Measurements from ENCODE around the gene SEC22A.

The SEC22A gene

GRCh38 chr3:123158899-123159390 lies 42.8 kb upstream of the SEC22A start:
- DNase-seq (ENCODE audit: insufficient read length): no peak
- TF ChIP-seq TAF1 (IDR thresholded peaks at IDR 0.05; ENCODE audit: borderline replicate concordance, low read depth, low read length) (no peak), POLR2A (IDR thresholded peaks at IDR 0.05; ENCODE audit: low read depth, low read length) (no peak), POLR2AphosphoS5 (IDR thresholded peaks at IDR 0.05; ENCODE audit: low read depth, low read length) (no peak)
- no peak for FAIRE-seq

DNA sequence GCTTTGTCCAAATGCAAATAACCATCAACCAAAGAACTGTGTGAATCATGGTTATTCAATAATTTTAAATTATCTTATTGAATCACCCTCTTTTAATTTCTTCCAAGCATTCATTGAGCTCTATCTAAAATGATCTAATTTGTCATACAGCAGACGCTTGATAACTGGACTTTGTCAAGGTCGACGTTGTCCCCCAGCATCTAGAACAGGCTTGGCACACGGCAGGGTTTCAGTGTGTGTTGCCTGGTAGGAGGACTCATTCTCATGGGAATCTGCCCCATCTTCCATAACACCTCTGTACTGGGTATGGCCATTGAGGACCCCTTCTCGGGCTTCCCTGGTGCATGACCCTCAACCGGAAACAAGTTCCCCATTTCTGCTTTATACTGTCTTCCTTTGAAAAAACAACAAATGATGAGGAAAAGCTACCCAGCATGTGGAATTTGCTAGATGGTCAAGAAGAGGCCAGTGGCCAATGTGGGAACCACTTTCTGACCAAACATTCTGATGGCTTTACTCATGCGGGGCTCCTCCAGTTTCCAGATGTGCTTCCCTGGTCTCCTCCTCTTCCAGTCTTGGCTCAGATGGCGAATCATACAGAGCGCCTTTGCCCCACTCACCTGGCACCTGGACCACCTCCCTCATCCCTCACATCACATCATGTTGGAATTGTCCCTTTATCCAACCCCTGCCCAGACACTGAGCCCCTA lies 41.7 kb upstream of the SEC22A start:
- FAIRE-seq (no peak), DNase-seq (ENCODE audit: insufficient read length) (no peak)
- TF ChIP-seq TAF1 (IDR thresholded peaks at IDR 0.05; ENCODE audit: borderline replicate concordance, low read depth, low read length): no peak
- TF ChIP-seq POLR2AphosphoS5 (IDR thresholded peaks at IDR 0.05; ENCODE audit: low read depth, low read length): no peak
- no peak for TF ChIP-seq POLR2A (IDR thresholded peaks at IDR 0.05; ENCODE audit: low read depth, low read length)

GRCh38 chr3:123161167-123161566 lies 40.6 kb upstream of the SEC22A start:
- FAIRE-seq: no peak
- TF ChIP-seq POLR2AphosphoS5 (IDR thresholded peaks at IDR 0.05; ENCODE audit: low read depth, low read length) (no peak), TAF1 (IDR thresholded peaks at IDR 0.05; ENCODE audit: borderline replicate concordance, low read depth, low read length) (no peak), POLR2A (IDR thresholded peaks at IDR 0.05; ENCODE audit: low read depth, low read length) (no peak)
- DNase-seq (ENCODE audit: insufficient read length): no peak

DNA sequence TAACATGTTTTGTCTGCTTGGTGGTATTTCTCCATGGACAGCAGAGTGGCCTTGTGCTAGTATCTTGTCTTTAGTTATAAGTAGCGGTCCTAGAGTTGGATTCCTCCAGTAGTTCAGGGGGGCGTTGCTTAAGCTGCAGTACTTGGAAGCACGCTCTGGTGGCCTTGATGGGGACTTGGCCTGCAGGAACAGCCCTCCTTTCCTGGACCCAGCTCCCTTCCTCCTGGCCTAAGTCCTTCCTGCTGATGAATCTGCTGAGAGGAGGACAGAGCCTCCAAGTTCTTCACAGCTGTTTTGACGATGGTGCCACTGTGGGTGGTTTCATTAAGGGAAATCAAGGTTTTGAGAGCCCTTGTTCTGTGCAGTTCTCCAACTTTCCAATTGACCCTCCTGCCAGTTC lies 38.6 kb upstream of the SEC22A start:
- FAIRE-seq (no peak), DNase-seq (ENCODE audit: insufficient read length) (no peak)
- TF ChIP-seq POLR2AphosphoS5 (IDR thresholded peaks at IDR 0.05; ENCODE audit: low read depth, low read length): no peak

GRCh38 chr3:123165163-123165562 lies 36.6 kb upstream of the SEC22A start:
- FAIRE-seq (no peak), DNase-seq (ENCODE audit: insufficient read length) (no peak)
- TF ChIP-seq POLR2A (IDR thresholded peaks at IDR 0.05; ENCODE audit: low read depth, low read length) (no peak), TAF1 (IDR thresholded peaks at IDR 0.05; ENCODE audit: borderline replicate concordance, low read depth, low read length) (no peak), POLR2AphosphoS5 (IDR thresholded peaks at IDR 0.05; ENCODE audit: low read depth, low read length) (no peak)

- TF ChIP-seq POLR2AphosphoS5 (IDR thresholded peaks at IDR 0.05; ENCODE audit: low read depth, low read length) (no peak), POLR2A (IDR thresholded peaks at IDR 0.05; ENCODE audit: low read depth, low read length) (no peak), TAF1 (IDR thresholded peaks at IDR 0.05; ENCODE audit: borderline replicate concordance, low read depth, low read length) (no peak)
- FAIRE-seq (no peak), DNase-seq (ENCODE audit: insufficient read length) (no peak)
These were observed 34.1 kb upstream of the SEC22A start for GRCh38 chr3:123167686-123168085.

- DNase-seq (ENCODE audit: insufficient read length) (no peak), FAIRE-seq (no peak)
- TF ChIP-seq TAF1 (IDR thresholded peaks at IDR 0.05; ENCODE audit: borderline replicate concordance, low read depth, low read length) (no peak), POLR2A (IDR thresholded peaks at IDR 0.05; ENCODE audit: low read depth, low read length) (no peak), POLR2AphosphoS5 (IDR thresholded peaks at IDR 0.05; ENCODE audit: low read depth, low read length) (no peak)
These were observed 33.6 kb upstream of the SEC22A start for GRCh38 chr3:123168122-123168521.

DNA sequence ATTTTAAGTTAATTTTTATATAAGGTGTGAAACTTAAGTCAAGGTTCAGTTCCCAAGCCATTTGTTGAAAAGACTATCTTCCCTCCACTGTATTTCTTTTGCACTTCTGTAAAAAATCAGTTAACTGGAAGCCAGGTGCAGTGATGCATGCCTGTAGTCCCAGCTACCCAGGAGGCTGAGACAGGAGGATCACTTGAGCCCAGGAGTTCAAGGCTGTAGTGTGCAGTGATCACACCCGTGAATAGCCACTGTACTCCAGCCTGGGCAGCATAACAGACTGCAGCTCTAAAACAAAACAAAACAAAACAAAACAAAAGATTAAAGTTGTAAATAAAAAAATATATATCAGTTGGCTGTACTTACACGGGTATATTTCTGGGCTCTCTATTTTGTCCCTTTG lies 33.1 kb upstream of the SEC22A start:
- no peak for FAIRE-seq

GRCh38 chr3:123169492-123169929 lies 32.2 kb upstream of the SEC22A start:
- no peak for DNase-seq (ENCODE audit: insufficient read length)
- no peak for TF ChIP-seq TAF1 (IDR thresholded peaks at IDR 0.05; ENCODE audit: borderline replicate concordance, low read depth, low read length)
- TF ChIP-seq POLR2AphosphoS5 (IDR thresholded peaks at IDR 0.05; ENCODE audit: low read depth, low read length): no peak
- TF ChIP-seq POLR2A (IDR thresholded peaks at IDR 0.05; ENCODE audit: low read depth, low read length): no peak
- no peak for FAIRE-seq

More for the DNA sequence above, 33.1 kb upstream of the SEC22A start:
- no peak for TF ChIP-seq TAF1 (IDR thresholded peaks at IDR 0.05; ENCODE audit: borderline replicate concordance, low read depth, low read length)
- TF ChIP-seq POLR2AphosphoS5 (IDR thresholded peaks at IDR 0.05; ENCODE audit: low read depth, low read length): no peak
- no peak for TF ChIP-seq POLR2A (IDR thresholded peaks at IDR 0.05; ENCODE audit: low read depth, low read length)
- no peak for DNase-seq (ENCODE audit: insufficient read length)

GRCh38 chr3:123169930-123170329 lies 31.8 kb upstream of the SEC22A start:
- DNase-seq (ENCODE audit: insufficient read length): no peak
- no peak for FAIRE-seq
- TF ChIP-seq TAF1 (IDR thresholded peaks at IDR 0.05; ENCODE audit: borderline replicate concordance, low read depth, low read length): no peak
- no peak for TF ChIP-seq POLR2A (IDR thresholded peaks at IDR 0.05; ENCODE audit: low read depth, low read length)
- no peak for TF ChIP-seq POLR2AphosphoS5 (IDR thresholded peaks at IDR 0.05; ENCODE audit: low read depth, low read length)

GRCh38 chr3:123180791-123181190 lies 21.0 kb upstream of the SEC22A start:
- no peak for DNase-seq (ENCODE audit: insufficient read length)
- no peak for TF ChIP-seq POLR2A (IDR thresholded peaks at IDR 0.05; ENCODE audit: low read depth, low read length)
- no peak for TF ChIP-seq TAF1 (IDR thresholded peaks at IDR 0.05; ENCODE audit: borderline replicate concordance, low read depth, low read length)
- TF ChIP-seq POLR2AphosphoS5 (IDR thresholded peaks at IDR 0.05; ENCODE audit: low read depth, low read length): no peak
- no peak for FAIRE-seq

- FAIRE-seq (no peak), DNase-seq (ENCODE audit: insufficient read length) (no peak)
- no peak for TF ChIP-seq POLR2AphosphoS5 (IDR thresholded peaks at IDR 0.05; ENCODE audit: low read depth, low read length)
- no peak for TF ChIP-seq TAF1 (IDR thresholded peaks at IDR 0.05; ENCODE audit: borderline replicate concordance, low read depth, low read length)
- TF ChIP-seq POLR2A (IDR thresholded peaks at IDR 0.05; ENCODE audit: low read depth, low read length): no peak
These were observed 15.0 kb upstream of the SEC22A start for GRCh38 chr3:123186695-123187094.

Measured in GM12892 (cell line).